ENCODE results near the gene PARD6B. TPM values are rescaled to one million over a fixed set of nuclear protein-coding genes. Genes with fewer than 3 reads are reported as not detected.
"Not testable (repeated sequence)": the region's sequence is repeated elsewhere in the genome, so short reads cannot be mapped to it uniquely, and the experiment has no call there.

The PARD6B gene, protein sequence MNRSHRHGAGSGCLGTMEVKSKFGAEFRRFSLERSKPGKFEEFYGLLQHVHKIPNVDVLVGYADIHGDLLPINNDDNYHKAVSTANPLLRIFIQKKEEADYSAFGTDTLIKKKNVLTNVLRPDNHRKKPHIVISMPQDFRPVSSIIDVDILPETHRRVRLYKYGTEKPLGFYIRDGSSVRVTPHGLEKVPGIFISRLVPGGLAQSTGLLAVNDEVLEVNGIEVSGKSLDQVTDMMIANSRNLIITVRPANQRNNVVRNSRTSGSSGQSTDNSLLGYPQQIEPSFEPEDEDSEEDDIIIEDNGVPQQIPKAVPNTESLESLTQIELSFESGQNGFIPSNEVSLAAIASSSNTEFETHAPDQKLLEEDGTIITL
- 9.3 TPM for total RNA-seq

DNA sequence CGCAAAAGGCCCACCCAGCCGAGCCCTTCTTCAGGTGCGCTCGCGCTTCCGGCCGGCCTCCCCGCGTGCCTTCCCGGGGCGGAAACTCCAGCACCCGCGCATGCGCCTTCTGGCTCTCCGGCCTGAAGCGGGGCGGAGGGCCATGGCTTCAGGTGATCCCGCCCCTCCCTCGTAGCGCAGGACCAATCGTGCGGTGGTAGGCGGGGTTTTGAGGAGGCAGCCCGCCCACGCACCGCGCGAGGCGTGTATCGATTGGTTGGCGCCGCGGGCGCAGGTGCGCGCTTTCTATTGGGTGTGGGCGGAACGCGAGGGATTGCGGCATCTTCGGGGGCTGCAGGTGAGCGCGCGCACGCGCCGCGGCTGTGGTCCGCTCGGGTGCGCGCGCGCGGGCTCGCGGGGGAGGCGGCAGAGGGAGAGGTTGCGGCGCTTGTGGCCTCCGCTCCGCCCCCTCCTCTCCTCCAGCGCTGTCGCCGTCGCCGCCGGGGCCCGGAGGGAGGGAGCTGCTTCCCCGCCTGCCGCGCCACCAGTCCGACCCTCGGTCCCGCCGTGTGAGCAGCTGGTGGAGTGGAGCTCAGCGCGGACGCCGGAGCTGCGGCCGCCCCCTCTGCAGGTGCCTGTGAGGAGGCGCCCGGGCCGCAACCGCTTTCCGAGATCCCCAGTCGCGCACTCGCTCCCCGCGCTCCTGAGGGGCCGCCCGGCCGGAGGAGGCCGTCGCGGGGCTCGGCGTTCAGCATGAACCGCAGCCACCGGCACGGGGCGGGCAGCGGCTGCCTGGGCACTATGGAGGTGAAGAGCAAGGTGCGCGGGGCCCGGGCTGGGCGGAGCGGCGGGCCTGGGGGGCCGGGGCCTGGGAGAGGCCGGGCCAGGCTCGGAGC, at the start of gene PARD6B:
PARD6B (plus strand) TSS at position 526 of the 875 bp plus-strand sequence; CDS start at position 733, 207 bp downstream.
- peak; percentile 75 for DNase-seq

DNA sequence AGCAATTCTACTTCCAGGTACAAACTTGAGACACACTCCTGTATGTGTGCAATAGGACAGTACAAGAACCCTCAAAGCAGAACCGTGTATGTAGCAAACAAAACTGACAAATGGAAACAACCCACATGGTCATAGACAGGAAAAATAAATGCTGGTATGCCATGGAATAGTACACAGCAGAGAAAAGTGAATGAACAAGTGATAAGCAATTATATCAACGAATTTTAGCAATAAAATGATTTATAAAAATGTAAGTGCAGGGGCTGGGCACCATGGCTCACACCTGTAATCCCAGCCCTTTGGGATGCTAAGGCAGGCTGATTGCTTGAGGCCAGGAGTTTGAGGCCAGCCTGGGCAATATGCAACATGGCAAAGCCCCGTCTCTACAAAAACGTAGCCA, 49.3 kb upstream of the PARD6B start:
- no peak for DNase-seq

DNA sequence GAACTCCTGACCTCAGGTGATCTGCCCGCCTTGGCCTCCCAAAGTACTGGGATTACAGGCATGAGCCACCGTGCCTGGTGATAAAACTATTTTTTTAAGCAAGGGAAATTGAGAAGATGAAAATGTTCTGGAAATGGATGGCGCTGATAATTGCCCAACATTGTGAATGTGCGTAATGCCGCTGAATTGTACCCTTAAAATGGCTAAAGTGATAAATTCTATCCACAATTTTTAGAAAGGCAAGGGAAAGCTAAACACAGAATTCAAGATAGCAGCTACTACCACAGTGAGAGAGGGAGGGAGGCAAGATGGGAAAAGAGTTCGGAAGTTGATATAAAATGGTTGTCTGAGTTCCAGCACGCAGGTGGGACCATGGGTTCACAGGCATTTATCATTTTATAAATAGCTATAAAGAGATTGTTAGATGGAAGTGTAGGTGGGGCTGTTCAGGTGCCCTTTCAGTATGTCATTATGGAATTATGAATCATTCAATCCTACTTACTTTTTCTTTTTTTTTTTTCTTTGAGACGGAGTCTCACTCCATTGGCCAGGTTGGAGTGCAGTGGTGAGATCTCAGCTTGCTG, 48.3 kb upstream of the PARD6B start:
- no peak for DNase-seq

DNA sequence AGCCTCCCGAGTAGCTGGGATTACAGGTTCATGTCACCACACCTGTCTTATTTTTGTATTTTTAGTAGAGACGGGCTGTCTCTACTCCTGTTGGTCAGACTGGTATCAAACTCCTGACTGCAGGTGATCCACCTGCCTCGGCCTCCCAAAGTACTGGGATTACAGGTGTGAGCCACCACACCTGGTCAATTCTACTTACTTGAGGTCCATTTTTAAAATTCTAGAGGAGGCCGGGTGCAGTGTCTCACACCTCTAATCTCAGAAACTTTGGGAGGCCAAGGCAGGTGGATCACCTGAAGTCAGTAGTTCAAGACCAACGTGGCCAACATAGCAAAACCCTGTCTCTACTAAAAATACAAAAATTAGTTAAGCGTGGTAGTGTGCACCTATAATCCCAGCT, 47.8 kb upstream of the PARD6B start:
- no peak for DNase-seq

DNA sequence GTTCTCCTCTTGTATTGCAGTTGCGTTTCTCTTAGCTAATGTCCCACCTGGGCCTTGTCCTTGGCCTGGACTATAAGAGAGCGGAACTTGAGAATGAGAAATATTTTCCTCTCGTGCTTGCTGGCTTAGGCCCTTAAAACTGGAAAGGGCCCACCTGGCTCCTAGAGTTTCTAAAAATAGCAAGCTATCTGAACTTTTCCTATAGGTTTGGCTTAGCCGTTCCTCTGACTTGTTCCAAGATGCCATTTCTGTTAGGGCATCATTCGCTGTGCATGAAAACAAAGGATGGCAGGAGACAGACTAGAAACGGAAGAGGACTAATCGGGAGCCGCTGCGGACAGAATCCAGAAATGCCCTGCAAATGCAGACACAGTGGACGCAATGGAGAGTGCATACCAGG, 44.6 kb upstream of the PARD6B start:
- no peak for DNase-seq

DNA sequence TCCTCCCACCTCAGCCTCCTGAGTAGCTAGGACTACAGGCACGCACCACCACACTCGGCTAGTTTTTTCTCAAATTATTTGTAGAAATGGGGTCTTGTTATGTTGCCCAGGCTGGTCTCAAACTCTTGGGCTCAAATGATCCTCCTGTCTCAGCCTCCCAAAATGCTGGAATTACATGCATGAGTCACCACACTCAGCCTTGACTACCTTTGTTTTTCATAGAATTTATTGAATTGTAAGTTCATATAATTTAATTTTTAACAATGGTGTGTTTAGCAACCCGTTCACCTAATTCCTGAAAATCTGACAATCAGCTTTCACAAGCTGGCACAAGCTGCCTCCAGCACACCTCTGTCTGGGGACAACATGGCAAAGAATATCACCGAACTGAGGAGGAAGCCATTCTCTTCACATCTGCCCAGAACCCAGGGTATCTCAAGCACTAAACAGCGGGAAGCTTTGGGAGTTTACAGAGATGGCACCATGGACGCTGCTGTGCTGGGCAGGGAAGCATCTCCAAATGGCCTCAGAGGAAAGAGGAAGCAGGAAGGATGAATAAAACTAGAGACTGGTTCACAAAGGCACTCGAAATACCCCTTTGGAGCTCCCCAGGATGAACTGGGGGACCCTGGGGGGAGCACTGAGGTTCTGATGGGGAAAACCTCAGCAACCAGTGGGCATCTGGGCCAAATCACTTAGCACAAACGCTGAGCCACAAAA, 43.0 kb upstream of the PARD6B start:
- DNase-seq: no peak

DNA sequence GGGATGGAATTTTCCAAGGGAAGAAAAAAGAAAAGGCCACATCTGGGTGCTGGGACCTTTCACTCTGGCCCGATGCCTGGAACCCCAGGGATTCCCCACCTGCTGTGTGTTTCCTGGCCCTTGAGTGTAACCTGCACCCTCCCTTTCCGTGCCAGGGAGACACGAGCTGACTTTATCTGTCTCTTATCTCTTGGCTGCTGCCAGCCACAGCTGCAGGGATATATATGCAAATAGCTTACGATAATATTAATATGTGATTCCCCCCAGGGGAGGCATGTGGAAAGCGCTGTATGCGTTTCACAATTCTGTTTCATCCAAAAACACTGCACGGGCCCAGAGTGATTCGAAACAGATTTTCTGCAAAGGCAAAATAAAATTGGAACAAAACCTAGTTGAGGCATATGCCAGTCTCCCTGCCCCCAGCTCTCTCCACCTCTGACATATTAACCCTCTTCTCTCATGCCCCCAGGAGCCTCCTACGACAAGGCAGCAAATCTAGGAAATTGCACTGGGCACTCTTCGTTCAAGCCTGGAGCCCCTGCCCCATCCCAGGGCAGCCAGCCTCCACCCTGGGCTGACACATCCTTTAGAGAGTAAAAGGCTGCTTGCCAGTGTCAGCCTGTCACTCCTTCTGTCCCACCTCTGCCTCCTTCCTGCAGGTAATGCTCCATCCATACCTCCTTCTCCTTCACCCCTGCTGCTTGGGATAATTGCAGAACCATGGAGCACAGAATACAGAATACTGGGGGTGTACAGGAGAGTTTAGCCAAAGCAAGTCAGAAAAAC, 41.3 kb upstream of the PARD6B start:
- DNase-seq: peak; percentile 55

DNA sequence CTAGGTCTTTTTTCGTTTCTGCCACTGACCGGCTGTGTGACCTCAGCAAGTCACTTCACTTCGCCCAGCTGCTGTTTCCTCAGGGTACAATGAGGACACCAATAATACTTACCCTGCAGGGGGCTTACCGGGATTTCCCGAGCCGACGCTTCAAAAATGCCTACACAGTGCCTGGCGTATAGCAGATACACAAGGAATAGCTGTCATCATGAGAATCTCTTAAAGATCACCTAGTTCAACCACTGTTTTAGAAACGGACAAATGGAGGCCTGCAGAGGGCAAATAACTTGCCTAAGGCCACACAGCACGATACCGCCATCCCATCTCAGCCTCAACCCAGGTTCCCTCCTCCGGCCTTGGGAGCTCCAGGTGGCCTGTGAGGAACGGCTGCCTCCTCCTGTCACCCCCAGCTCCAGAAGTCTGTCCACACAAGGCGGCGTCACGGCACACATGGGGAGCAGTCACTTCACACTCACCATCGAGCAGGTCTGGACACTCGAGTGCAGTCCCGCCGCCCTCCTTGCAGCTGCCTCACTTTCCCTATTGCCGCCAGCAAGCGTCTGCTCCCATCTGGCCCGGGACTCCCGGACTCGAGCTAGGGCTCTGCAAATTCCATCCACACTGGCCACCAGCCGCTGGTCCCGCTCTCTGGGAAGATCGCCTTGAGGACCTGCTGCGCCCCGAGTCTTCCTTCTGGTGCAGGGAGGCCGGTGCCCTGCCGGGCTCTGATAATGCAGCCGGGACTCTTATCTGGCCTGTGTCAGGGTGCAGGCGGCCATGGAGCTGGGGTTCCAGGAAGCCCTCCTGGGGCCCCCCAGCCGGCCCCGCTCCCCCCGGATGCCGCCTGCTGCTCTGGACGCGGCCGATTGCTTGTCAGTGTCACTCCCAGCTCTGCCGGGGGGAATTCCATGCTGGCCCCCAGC, 40.5 kb upstream of the PARD6B start, which contains the start of gene RIPOR3:
RIPOR3 (minus strand) TSS at position 893 of the 923 bp plus-strand sequence; CDS start at position 479, 414 bp downstream.
- DNase-seq: no peak

DNA sequence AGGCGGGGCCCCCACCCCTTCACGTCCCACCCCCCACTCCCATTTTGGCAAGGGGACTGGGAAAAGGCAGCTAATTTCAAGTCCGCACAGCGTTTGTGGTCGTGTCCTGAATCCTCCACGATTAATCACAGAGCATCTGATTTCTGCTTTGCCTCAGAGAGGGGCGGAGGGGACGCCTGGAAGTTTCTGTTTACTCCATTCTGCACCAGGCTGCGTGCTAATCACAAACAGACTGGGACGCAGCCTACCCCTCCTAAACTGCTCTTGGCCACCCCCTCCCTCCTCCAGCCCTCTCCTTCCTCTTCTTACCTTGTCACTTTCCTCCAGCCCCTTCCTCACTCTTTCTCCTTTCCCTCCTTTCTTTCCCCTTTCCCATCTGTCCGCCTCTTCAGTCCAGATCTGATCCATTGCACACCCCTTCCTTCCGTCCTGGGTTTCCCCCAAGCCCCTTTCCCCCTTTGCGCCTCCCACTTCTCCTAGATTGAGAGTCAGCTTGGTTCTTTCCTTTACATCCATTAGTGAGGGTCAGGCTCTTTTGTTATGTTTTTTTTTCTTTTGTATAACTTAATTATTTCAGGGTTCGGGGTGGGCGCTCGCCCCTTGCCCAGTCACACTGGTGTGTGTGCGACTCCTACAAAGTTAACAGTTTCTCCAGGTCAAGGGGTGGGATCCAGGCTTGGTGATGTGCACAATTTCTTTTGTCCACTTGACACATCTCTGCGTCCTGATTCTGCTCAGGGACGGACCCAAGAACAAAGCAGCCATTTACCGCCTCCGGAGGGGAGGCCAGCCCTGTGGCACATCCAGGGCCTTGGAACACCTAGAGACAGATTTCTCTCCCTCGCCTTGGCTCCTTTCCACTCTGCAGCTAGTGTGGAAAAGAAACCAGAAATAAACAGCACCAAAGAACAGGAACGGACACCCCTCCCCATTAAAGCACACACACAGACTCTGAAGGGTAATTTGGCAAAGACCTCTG, 39.5 kb upstream of the PARD6B start:
- DNase-seq: peak; percentile 73

DNA sequence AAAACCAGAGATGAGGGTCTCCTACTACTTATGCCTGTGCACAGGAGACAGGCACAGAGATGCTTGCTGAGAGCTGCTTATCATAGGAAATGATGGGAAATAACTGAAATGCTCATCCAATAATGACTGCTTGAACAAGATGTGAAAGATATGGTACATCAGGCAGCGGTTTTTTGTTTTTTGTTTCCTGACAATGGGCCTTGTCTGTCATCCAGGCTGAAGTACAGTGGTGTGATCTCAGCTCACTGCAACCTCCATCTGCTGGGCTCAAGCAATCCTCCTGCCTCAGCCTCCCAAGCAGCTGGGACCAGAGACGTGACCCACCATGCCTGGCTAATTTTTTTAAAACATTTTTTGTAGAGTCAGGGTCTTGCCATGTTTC, 38.8 kb upstream of the PARD6B start:
- DNase-seq: no peak

DNA sequence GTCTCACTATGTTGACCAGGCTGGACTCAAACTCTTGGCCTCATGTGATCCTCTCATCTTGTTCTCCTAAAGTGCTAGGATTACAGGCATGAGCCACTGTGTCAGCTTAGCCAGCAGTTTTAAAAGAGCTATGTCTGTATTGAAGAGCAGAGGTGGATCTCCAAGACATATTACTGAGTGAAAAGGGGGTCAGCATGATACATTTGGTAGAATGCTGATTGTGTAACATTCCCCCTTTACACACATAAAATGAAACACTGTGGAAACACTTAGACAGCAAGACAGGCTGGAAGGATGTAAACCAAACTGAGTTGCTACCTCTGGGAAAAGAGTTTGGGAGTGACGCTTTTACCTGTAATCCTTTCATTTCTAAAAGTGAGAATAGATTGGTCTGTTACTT, 38.4 kb upstream of the PARD6B start:
- DNase-seq: no peak

DNA sequence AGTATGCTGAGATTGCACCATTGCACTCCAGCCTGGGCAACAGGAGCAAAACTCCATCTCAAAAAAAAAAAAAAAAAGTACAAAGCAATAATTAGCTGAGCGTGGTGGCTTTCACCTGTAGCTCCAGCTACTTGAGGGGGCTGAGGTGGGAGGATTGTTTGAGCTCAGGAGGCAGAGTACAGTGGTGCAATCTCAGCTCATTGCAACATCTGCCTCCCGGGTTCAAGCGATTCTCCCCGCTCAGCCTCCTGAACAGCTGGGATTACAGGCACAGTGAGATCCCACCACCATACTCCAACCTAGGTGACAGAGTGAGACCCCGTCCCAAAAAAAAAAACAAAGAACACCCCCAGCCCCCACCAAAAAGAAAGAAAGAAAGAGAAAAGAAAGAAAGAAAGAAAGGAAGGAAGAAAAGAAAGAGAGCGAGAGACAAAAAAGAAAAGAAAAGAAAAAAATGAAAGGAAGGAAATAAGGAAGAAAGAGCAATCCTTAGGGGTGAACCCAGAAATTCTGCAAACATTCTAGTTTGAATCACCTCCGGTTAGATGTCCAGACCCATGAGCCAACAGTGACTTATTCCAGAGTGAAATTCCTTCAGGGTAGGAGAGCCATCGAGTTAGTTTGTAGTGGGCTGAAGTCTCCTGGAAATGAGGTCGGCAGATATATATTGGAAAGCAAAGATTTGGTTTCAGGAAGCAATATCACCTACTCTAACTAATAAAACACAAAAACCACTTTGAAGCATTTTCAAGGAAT, 36.8 kb upstream of the PARD6B start:
- DNase-seq: no peak

DNA sequence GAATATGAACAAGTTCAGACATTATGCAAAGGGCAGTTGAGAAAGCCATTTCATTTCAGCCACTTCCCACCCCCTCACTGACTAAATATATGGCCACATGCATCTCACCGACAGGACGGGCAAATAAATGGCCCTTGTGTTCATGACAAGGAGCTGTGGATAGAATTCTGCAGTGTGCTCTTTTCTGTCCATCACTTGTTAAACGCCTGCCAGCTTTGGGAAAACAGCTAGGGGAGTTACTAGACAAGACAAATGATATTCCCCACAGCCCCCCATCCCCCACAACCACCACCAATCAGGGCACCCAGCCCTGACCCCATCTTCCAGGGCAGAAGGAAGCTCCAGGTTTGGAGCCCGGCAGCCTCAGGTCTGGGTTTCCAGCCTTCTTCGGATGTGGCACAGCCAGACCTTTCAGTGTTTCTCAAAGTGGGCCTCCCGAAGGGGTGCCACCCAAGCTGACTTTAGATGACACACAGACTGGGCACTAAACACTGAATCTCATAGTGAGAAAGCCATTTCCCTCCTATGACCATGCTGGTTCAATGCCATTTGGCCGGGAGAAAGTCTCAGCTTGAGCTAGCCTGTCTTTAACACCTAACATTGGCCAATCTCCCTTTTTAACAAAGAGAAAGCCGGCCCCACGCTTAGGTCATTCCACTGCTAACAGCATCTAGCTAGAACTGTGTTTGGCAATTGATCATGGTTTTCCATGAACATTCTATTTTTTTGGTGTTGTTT, 36.1 kb upstream of the PARD6B start:
- no peak for DNase-seq

DNA sequence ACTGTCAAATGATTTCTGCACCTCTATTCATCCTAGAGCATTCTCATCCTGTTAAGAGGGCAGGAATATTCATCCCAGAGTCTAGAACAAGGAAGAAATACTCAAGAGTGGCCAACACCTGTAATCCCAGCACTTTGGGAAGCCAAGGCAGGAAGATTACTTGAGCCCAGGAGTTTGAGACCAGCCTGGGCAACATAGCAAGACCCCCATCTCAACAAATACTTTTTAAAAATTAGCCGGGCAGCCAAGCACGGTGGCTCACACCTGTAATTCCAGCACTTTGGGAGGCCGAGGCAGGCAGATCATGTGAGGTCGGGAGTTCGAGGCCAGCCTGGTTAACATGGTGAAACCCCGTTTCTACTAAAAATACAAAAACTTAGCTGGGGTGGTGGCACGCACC, 33.1 kb upstream of the PARD6B start:
- DNase-seq: not testable (repeated sequence)

DNA sequence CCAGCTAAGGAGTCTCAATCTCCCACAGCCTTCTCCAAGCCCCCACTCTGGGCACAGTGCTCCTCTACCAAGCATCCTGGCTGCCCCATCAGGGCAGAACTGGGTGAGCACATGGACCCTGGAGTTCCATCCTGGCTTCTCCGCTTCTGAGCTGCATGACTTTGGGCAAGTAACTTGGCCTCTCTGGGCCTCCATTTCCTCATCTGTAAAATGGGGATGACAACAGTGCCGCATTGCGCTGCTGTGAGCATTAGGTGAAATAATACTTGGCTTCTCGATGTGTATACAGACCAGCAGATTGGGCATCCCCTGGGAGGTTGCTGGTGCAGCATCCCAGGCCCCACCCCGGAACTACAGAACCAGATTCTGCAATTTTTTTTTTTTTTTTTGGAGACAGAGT, 31.7 kb upstream of the PARD6B start:
- DNase-seq: no peak

DNA sequence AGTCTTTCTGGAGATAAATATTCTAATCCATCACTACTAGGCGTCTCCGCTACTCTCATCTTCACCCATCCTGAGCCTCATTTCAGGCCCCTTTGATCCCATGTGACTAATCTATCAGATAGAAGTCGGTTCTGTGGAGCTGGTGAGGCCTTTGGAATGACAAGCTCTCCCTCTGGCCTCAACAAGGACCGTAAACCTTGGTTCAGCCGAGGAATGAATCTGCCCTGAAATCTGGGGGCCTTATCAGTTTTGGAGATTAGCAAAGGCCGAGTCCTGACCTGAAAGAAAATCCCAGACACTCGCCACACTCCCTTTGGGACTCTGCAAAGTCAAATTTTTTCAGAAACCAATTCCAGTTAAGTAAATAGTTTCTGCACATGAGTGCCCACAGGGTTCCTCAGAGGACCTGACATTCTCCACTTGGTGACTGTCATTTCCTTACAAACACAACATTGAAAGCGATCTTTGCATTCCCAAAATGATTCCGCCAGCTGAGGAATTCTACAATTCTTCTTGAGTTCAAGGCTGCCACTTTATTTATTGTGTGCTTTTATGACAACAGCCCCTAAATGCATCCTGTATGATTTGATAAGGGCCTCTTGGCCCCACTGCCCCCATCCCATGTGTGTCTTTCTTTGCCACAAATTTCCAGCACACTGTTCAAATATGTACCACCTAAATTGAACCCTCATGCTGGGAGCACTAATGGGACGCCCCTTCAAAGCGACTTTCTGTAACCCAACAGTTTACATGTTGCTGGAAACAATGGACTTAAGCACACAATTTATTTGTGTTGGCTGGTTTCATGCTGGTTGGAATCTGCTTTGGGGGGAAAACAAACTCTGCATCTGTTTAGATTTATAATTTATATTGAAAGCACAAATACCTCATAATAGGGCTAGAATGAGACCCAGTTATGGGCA, 30.1 kb upstream of the PARD6B start:
- DNase-seq: peak; percentile 54
